GM21529 (cell line): Measurements from ENCODE around the gene CAPS.
"Not testable (repeated sequence)": the region's sequence is repeated elsewhere in the genome, so short reads cannot be mapped to it uniquely, and the experiment has no call there.

Experiments used
- ATAC-seq: cut with Tn5 transposase; IDR thresholded peaks from one replicate; pipeline ENCODE4 v1.9.1; 2021; ENCODE audit not compliant: unreplicated experiment

The CAPS gene

DNA sequence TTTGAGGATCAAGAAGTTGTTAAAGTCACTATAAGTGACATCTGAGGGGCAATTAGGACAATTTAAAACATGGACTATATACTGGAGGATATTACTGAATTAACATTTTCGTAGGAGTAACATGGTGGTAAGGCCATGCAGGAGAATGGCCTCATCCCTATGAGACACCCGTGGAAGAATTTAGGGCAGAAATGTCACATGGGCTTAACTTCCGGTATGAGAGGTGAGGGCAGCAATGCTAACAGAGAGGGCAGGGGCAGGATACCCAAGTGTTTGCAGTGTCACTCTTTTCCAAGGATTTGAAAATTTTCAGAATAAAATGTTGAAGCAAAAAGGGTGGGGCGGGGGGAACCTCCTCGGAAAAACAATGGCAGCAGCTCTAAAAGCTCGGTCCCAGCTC lies 40.2 kb downstream of the CAPS start:
- ATAC-seq = no peak

GRCh38 chr19:5955636-5955935 lies 41.5 kb downstream of the CAPS start:
- ATAC-seq = no peak

GRCh38 chr19:5956323-5956722 lies 42.3 kb downstream of the CAPS start:
- ATAC-seq = no peak

DNA sequence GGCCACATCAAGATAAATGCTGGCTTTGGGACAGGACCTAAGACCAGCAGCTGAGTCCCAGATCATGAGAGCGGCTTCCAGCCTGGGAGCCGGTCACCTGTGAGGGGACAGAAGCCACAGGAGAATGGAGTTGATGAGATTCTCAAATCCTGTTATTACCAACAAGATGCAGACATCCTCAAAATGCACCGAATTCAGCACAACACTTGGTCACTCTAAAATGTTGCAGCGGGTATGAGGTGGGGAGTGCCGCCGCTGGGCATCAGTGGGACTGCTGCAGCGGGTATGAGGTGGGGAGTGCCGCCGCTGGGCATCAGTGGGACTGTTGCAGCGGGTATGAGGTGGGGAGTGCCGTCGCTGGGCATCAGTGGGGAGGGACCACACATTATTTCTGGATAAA lies 42.7 kb downstream of the CAPS start:
- ATAC-seq = no peak

GRCh38 chr19:5957170-5957569 lies 43.1 kb downstream of the CAPS start:
- ATAC-seq = no peak

DNA sequence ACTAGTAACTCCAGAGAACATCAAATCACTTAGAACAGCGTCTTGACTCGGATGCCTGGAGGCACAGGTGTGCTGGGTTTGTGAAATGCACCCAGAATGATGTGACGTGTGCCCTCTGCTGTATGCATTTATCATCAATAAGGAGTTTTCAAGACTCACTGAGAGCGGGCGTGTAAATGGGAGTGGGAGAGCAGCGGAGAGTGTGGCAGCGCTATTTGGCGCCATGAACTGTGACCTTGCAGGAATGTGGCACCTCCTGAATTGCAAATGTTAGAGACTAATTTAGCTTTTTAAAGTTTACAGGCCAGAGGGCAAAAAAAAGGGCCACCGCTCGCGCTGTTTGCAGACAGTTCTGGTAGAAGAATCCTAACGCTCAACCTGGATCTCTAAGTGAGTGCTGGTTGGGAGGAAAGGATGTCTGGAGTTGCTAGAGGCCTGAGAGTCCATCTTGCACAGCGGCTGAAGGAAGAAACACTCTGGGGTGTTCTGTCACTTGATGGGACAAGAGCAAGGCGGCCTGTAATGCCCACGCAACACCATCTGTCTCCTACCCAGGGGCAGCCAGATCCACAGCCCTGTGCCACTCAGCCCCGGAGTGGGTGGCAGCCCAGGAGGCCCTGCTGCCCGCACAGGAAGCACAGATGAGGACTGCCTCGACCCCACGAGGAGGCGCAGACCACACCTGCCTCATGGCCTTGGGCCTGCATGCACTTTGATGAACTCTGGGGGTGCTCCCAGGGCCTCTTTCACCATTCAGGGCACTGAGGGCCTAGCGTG lies 44.2 kb downstream of the CAPS start:
- ATAC-seq = no peak

- no peak for ATAC-seq
These were observed 44.7 kb downstream of the CAPS start for GRCh38 chr19:5958851-5959122.

DNA sequence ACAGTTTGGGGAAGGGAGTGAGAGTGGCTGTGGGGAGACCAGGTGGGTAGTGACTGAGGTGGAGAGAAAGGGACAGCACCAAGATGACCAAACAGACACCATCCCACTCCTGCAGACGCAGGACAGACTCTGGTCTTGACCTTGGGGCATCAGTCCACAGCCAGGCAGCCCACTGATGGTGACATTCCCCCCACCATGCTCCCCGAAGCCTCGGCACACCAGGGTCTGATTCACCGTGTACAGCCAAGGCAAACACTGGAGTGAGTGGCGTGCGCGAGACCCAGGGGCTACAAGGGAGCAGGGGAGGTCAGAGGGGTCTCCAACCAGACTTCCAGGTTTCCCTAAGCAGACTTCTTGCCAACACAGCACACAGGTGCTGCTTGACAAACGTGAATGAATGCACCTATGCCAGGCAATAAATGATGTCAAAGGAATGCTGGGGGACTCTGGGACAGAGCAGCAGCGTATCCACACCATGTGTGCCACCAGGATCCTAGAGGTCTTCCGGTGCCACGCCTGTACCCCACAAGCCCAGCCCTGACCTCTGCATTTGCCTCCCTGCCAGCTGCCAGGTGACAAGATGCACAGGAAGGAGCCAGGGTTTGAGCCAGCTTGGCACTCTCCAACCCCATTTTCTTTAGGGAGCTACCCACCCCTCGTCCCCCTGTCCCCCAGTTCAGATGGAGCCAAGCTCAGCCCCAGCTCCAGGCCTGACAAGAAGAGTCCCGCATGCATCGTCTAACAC lies 45.4 kb downstream of the CAPS start:
- no peak for ATAC-seq

DNA sequence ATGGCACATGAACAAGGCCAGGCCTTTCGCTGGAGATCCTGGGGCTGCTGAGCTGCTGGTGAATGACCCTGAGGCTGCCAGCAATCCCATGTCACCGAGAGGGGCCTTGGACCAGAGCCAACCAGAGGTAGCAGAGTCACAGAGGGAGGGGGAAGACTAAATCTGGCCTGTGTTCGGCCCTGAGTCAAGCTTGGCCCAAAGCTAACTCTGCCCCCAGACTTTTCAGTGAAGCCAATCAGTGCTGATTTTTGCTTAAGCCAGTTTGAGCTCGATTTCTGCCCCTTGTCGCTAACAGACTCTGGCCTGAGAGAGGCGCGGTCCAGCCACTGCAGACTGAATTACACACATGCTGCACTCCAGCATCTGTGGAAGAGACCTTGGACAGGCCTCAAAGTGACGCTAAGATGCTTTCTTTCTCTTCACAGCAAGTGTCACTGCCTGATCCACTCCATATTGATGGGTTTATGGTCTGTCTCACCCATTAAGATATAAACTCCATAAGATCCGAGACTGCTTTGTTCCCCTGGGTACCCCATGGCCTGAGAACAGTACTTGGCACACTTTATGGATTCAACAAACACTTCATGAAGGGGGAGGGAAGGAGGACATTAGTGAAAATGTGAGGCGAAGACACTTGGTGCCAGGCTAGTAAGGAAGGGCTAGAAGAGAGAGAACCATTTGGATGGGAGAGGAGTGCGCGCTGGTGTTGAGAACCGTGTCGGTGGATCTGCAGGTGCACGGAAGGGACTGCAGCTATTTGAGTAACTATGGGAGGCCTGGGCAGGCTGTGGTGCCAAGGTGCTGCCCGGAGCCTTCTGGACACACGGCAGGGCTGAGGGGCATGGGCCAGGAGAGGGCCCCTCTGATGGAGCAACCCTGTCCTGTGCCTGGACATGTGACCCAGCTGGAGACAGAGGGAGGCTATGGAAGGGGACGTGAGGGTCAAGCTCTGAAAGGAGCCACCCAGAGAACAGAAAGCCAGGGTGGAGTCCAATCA lies 46.2 kb downstream of the CAPS start:
- no peak for ATAC-seq

GRCh38 chr19:5961641-5961968 lies 47.6 kb downstream of the CAPS start:
- not testable (repeated sequence) for ATAC-seq

DNA sequence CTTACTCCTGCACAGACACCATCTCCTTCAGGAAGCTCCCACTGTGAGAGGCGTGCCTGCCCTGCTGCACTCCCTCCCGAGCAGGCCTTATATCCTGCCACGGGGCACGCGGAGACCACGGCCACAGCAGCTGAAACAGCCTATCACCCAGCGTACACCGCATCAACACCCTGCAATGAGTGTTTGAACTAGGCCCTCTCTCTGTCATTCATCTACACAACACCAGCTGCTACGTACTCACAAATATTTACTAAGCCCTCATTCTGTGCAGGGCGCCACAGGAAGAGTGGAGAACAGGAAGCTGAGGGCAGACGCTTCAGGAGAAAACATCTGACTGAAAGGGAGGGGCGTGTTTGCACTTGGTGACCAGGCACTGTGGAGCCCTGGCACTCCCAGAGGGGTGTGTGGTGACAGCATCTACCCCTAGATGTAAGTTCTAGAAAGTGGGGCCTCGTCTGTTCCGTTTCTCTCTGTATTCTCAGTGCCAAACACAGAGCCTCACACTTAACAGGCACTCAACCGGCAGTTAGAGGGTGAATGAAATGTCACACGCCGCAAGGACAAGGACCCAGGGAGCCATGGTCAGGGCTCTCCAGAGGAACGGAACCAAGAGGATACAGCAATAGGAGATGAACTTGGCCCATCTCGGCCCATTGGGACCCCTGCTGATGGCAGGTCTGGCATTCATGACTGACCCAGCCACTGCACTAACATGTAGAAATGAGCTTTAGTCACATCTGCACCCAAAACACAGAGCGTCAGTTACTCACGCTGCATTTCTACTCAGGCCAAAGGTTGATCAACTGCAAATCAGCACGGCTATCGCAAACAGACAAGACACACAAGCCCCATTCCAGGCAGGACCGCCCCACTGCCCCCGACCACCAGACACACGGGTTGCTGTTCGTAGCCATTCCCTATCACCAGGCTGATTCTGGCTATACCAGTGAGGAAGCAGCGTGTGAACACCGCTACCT lies 48.2 kb downstream of the CAPS start:
- no peak for ATAC-seq

DNA sequence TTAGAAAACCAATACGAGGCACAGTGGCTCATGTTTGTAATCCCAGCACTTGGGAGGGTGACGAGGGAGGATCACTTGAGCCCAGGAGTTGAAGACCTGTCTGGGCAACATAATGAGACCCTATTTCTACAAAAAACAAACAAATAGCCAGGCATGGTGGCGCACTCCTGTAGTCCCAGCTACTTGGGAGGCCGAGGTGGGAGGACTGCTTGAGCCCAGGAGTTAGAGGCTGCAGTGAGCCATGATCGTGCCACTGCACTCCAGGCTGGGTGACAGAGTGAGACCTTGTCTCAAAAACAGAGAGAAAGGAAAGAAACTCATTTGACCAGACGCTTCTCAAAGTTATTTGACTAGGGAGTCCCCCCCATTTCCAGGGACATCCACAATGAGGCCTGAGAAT lies 49.2 kb downstream of the CAPS start:
- ATAC-seq = not testable (repeated sequence)

- ATAC-seq = no peak
These were observed 49.8 kb downstream of the CAPS start for GRCh38 chr19:5963855-5964254.

DNA sequence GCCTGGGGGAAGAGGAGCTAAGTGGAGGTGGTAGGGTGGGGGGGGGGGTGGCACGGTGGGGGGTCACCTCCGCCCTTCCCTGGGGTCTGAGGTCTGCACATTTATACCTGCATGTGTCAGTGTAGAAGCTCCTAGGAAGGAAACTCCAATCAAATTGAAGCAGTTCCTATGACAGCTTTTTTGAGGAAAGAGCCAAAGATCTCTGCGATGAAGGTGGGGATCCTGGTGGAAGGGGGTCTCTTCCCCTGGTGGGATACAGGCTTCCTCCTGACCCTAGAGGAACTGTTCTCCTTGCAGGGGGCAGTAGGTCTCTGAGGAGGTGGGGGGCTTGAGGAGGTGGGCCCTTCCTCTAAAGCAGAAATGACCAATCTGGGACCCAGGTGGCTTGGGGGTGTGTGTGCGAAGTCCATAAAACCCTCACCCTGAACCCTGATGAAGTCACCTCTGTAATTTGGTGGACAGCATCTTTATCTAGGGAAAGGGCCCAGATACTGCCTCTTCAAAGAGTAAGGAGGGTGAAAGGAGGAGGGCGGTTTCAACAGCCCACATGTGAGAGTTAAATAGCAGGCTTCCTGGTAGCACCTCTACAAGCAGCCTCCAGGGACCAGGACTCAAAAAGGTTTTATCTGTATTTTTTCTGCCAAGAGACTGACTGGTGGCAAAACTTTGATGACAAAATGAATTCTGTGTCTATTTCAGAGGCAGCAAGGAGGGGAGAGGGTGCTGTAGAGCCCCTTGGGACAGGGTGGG lies 50.9 kb downstream of the CAPS start:
- no peak for ATAC-seq
